ENCODE data around the gene TIMM29. TPM values are rescaled to one million over a fixed set of nuclear protein-coding genes. Genes with fewer than 3 reads are reported as not detected.

TIMM29 gene
- total RNA-seq = 10 to 100 TPM; 37.6 to 51.1 (median 40.9) TPM

- 0% methylated on average over 2 to 15 of the region's 96 CpGs for WGBS, 2 donors (ENCODE audit: low coverage in 1 of 2)
- H3K36me3 ChIP-seq = peaks cover 0 to 53% of the 10 kb centered on the region in 2 donors
These were observed at the start of gene TIMM29, which contains the start of gene YIPF2 for GRCh38 chr19:10928563-10929401. Gene TIMM29, plus strand, starts transcription at chr19:10928811. Its CDS starts 12 bp downstream, at chr19:10928823. Gene YIPF2, minus strand, starts transcription at chr19:10928639. Its CDS starts 229 bp downstream, at chr19:10928410.

DNA sequence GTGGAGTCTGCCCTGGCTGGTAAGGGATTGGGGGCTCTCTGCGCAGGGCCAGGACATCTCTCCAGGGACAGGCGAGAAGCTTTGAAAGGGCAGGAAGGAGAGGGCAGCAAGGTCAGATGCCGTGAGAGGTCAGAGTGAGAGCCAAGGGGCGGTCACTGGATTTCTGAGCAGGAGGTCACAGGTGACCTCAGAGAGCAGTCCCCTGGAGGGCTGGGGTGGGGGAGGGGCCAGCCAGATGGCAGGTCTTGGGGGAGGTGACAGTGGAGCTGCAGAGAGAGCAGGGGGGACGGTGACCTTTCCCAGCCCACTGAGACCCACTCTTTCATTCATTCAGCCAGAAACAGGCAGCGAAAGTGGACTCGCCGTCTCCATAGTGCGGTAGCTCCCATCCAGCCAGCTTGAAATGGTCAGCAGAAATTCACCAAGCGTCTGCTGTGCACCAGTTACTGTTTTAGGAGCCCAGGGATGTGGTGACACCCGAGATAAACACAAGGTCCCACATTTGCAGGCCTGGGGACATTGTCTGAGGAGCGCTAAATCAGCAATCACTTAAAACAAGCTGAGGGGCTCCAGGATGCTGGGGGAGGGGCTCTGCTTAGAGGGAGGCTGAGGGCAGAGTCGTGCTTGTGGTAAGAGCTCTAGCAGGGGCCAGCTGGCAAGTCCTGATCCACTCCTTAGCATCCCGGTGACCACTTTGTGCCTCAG, 47.1 kb upstream of the TIMM29 start:
- WGBS, 2 donors (ENCODE audit: low coverage in 1 of 2) = 62 to 90% methylated on average over 2 to 4 of the region's 14 CpGs
- H3K27ac ChIP-seq = no peak overlapping the region

More at GRCh38 chr19:10928563-10929401, at the start of gene TIMM29, which contains the start of gene YIPF2:
- Histone ChIP-seq H3K9me3 (no peaks in the 10 kb centered on the region), H3K4me3 (peak within 1 kb of the TSS; percentile 69 to 99), H3K27ac (peak within 1 kb of the TSS; percentile 58 to 89 (median 88)), H3K4me1 (peaks cover 2 to 45% (median 16%) of the 10 kb centered on the region in 3 donors), H3K27me3 (no peaks in the 10 kb centered on the region)
- ATAC-seq = peak; percentile 98
- TF ChIP-seq POLR2AphosphoS5 (IDR thresholded peaks at IDR 0.05) = peak; percentile 63
- TF ChIP-seq EP300 (IDR thresholded peaks at IDR 0.05) = no peak
- peak in 1 of 2 donors; percentile 55 for TF ChIP-seq POLR2A (IDR thresholded peaks at IDR 0.05)
- TF ChIP-seq, protein P1, sequence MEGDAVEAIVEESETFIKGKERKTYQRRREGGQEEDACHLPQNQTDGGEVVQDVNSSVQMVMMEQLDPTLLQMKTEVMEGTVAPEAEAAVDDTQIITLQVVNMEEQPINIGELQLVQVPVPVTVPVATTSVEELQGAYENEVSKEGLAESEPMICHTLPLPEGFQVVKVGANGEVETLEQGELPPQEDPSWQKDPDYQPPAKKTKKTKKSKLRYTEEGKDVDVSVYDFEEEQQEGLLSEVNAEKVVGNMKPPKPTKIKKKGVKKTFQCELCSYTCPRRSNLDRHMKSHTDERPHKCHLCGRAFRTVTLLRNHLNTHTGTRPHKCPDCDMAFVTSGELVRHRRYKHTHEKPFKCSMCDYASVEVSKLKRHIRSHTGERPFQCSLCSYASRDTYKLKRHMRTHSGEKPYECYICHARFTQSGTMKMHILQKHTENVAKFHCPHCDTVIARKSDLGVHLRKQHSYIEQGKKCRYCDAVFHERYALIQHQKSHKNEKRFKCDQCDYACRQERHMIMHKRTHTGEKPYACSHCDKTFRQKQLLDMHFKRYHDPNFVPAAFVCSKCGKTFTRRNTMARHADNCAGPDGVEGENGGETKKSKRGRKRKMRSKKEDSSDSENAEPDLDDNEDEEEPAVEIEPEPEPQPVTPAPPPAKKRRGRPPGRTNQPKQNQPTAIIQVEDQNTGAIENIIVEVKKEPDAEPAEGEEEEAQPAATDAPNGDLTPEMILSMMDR (IDR thresholded peaks at IDR 0.05) = peak in 2 of 4 experiments; percentile 7 to 27

GRCh38 chr19:10882108-10882457, 46.5 kb upstream of the TIMM29 start:
- H3K27me3 ChIP-seq = no peaks in the 10 kb centered on the region
- no peak for TF ChIP-seq POLR2A (IDR thresholded peaks at IDR 0.05)
- no peak for TF ChIP-seq POLR2AphosphoS5 (IDR thresholded peaks at IDR 0.05)
- TF ChIP-seq, protein P1 (IDR thresholded peaks at IDR 0.05) = no peak
- TF ChIP-seq EP300 (IDR thresholded peaks at IDR 0.05) = no peak
- no peaks in the 10 kb centered on the region for H3K36me3 ChIP-seq
- WGBS, 2 donors (ENCODE audit: low coverage in 1 of 2) = 91 to 100% methylated on average over 2 to 3 of the region's 9 CpGs
- H3K4me1 ChIP-seq = peaks cover 0 to 83% (median 27%) of the 10 kb centered on the region in 3 donors
- no peak overlapping the region for H3K4me3 ChIP-seq
- no peak overlapping the region for H3K27ac ChIP-seq
- no peaks in the 10 kb centered on the region for H3K9me3 ChIP-seq
- no peak for ATAC-seq

More for the DNA sequence above, 47.1 kb upstream of the TIMM29 start:
- H3K4me1 ChIP-seq = peaks cover 0 to 83% (median 30%) of the 10 kb centered on the region in 3 donors
- no peak for ATAC-seq
- H3K36me3 ChIP-seq = no peaks in the 10 kb centered on the region
- TF ChIP-seq POLR2AphosphoS5 (IDR thresholded peaks at IDR 0.05) (no peak), EP300 (IDR thresholded peaks at IDR 0.05) (no peak), POLR2A (IDR thresholded peaks at IDR 0.05) (no peak)
- TF ChIP-seq, protein P1 (IDR thresholded peaks at IDR 0.05) = no peak
- no peaks in the 10 kb centered on the region for H3K9me3 ChIP-seq
- no peak overlapping the region for H3K4me3 ChIP-seq
- no peaks in the 10 kb centered on the region for H3K27me3 ChIP-seq

- H3K9me3 ChIP-seq = no peaks in the 10 kb centered on the region
- peaks cover 0 to 76% (median 19%) of the 10 kb centered on the region in 3 donors for H3K4me1 ChIP-seq
- H3K36me3 ChIP-seq = no peaks in the 10 kb centered on the region
- 26 to 56% methylated on average over 2 of the region's 2 CpGs for WGBS, 2 donors (ENCODE audit: low coverage in 1 of 2)
- no peak overlapping the region for H3K4me3 ChIP-seq
- ATAC-seq = peak; percentile 53
- TF ChIP-seq, protein P1 (IDR thresholded peaks at IDR 0.05) = no peak
- TF ChIP-seq EP300 (IDR thresholded peaks at IDR 0.05) (no peak), POLR2A (IDR thresholded peaks at IDR 0.05) (no peak), POLR2AphosphoS5 (IDR thresholded peaks at IDR 0.05) (peak; percentile 85)
- peak overlapping the region in 1 of 4 donors; percentile 28 for H3K27ac ChIP-seq
- no peaks in the 10 kb centered on the region for H3K27me3 ChIP-seq
These were observed 44.3 kb upstream of the TIMM29 start for GRCh38 chr19:10884274-10884673.
